SU-DHL-6 (cell line): ENCODE measurements around the gene RBMS1.

Source experiments
- H2AFZ ChIP-seq: fragments of 200-600 bp; sonication (generic); 2 replicates; pipeline ENCODE4 v1.6.1; 2014; ENCODE audit warnings: low read depth, mild to moderate bottlenecking, moderate library complexity, mixed read lengths, antibody characterized with exemption, low read length; ENCODE audit not compliant: severe bottlenecking
- H3F3A ChIP-seq: fragments of 200-600 bp; shearing (Covaris generic); 2 replicates; pipeline ENCODE4 v1.6.0; 2016; ENCODE audit warnings: antibody characterized with exemption, mild to moderate bottlenecking; ENCODE audit not compliant: insufficient read depth
- H3K27ac ChIP-seq: fragments of 200-600 bp; sonication (generic); 2 replicates; pipeline ENCODE4 v1.5.1; 2016; ENCODE audit warnings: low read depth, mild to moderate bottlenecking, low read length, moderate library complexity, mixed read lengths
- H3K27me3 ChIP-seq: fragments of 200-600 bp; sonication (generic), shearing (Covaris generic); 2 replicates; pipeline ENCODE4 v1.6.0; 2014; ENCODE audit warnings: mild to moderate bottlenecking, low read length
- H3K36me3 ChIP-seq: fragments of 200-600 bp; sonication (generic); 2 replicates; pipeline ENCODE4 v1.6.1; 2014; ENCODE audit warnings: mild to moderate bottlenecking, low read length, mixed read lengths
- H3K4me2 ChIP-seq: fragments of 300-600, 200-600 bp; shearing (Covaris generic), sonication (generic); 2 replicates; pipeline ENCODE4 v1.6.0; 2014; ENCODE audit warnings: low read length, low read depth, mild to moderate bottlenecking; ENCODE audit not compliant: poor library complexity, severe bottlenecking
- H3K4me3 ChIP-seq: fragments of 200-600 bp; sonication (generic); 2 replicates; pipeline ENCODE4 v1.5.1; 2014; ENCODE audit warnings: antibody characterized with exemption, low read length, mild to moderate bottlenecking, mixed read lengths; ENCODE audit not compliant: insufficient read depth, poor library complexity, severe bottlenecking
- H3K79me2 ChIP-seq: fragments of 200-600 bp; sonication (generic); 2 replicates; pipeline ENCODE4 v1.6.1; 2014; ENCODE audit warnings: mild to moderate bottlenecking, low read length, moderate library complexity; ENCODE audit not compliant: insufficient read depth
- H3K9ac ChIP-seq: fragments of 200-600 bp; sonication (generic); 2 replicates; pipeline ENCODE4 v1.7.0; 2014; ENCODE audit warnings: mild to moderate bottlenecking, low read length
- H3K9me2 ChIP-seq: fragments of 200-600 bp; sonication (generic); replicated peaks from 2 replicates; pipeline ENCODE4 v1.6.1; 2014; ENCODE audit warnings: low read length; ENCODE audit not compliant: insufficient read depth
- H3K9me3 ChIP-seq: fragments of 200-600 bp; sonication (generic); 2 replicates; pipeline ENCODE4 v1.6.1; 2014; ENCODE audit warnings: low read length, mixed read lengths; ENCODE audit not compliant: insufficient read depth
- H4K20me1 ChIP-seq: fragments of 200-600 bp; sonication (generic); 2 replicates; pipeline ENCODE4 v1.6.1; 2014; ENCODE audit warnings: low read depth, mild to moderate bottlenecking, antibody characterized with exemption, low read length, moderate library complexity, mixed read lengths
- CTCF ChIP-seq: fragments of 200-600 bp; sonication (generic); IDR thresholded peaks from one replicate; pipeline ENCODE4 v1.5.1; 2017; ENCODE audit warnings: antibody characterized with exemption, mild to moderate bottlenecking, low read length, moderate library complexity; ENCODE audit not compliant: insufficient read depth, poor library complexity, severe bottlenecking
- EZH2phosphoT487 ChIP-seq: fragments of 200-600 bp; sonication (generic), shearing (Covaris generic); conservative IDR thresholded peaks from 2 replicates; pipeline ENCODE4 v1.6.1; 2018; ENCODE audit warnings: mild to moderate bottlenecking, antibody characterized with exemption, low read length, moderate library complexity, mixed read lengths

Gene RBMS1

DNA sequence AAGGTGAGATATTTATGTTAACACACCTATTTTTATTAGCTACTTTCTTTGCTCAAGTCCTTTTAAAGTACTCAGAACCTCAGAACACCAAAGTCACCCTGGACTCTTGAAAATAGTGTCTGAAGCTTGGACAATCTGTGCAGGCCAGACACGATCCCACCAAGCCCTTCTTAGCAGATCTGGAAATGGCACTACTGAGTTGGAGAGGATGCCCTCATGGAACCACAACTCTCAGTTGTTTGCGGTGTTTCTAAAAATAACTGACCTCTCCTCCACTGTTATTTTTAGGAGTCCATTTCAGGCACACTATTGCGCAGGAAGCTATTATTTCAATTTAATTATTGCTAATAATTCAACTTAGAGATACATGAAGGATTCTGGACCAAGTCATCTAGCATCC is 190.1 kb downstream of the RBMS1 start:
- Histone ChIP-seq H3K4me3 (no peak overlapping the region), H4K20me1 (no peaks in the 10 kb centered on the region), H3K27ac (no peak overlapping the region)

GRCh38 chr2:160303076-160303475 is 190.5 kb downstream of the RBMS1 start:
- Histone ChIP-seq H3K9ac (no peak overlapping the region), H2AFZ (no peak overlapping the region), H3K9me3 (no peaks in the 10 kb centered on the region), H3K36me3 (no peaks in the 10 kb centered on the region), H3K27ac (no peak overlapping the region), H3K4me2 (no peak overlapping the region), H3K9me2 (no peaks in the 10 kb centered on the region), H3F3A (no peaks in the 10 kb centered on the region), H3K79me2 (no peaks in the 10 kb centered on the region), H3K4me3 (no peak overlapping the region), H3K27me3 (no peaks in the 10 kb centered on the region), H4K20me1 (no peaks in the 10 kb centered on the region)
- TF ChIP-seq CTCF (no peak), EZH2phosphoT487 (no peak)

More for the DNA sequence above, 190.1 kb downstream of the RBMS1 start:
- TF ChIP-seq EZH2phosphoT487: no peak
- no peak for TF ChIP-seq CTCF
- no peaks in the 10 kb centered on the region for H3K9me3 ChIP-seq
- no peaks in the 10 kb centered on the region for H3K79me2 ChIP-seq
- H3K9ac ChIP-seq: no peak overlapping the region
- no peak overlapping the region for H2AFZ ChIP-seq
- no peaks in the 10 kb centered on the region for H3K27me3 ChIP-seq
- no peak overlapping the region for H3K4me2 ChIP-seq
- H3F3A ChIP-seq: no peaks in the 10 kb centered on the region
- no peaks in the 10 kb centered on the region for H3K36me3 ChIP-seq
- no peaks in the 10 kb centered on the region for H3K9me2 ChIP-seq

DNA sequence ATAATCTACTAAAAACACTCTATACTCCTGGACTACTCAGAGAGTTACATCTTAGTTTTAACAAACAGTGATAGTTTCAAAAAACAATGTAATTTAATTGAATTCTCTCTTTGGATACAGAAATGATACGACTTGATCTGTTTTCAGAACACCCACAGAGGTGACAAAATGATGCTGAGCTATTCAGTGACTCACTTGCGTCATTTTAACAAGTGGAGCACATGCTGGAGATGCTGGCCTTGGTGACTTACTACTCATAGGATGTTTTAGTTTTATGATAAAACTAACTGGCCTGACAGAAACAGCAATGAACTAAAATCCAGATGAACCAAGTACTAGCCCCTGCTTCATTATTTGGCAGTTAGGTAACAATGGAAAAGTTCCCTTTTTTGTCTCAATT is 192.2 kb downstream of the RBMS1 start:
- TF ChIP-seq CTCF (no peak), EZH2phosphoT487 (no peak)
- H3K27me3 ChIP-seq: no peaks in the 10 kb centered on the region
- H3K79me2 ChIP-seq: no peaks in the 10 kb centered on the region
- H4K20me1 ChIP-seq: no peaks in the 10 kb centered on the region
- no peak overlapping the region for H3K4me2 ChIP-seq
- no peak overlapping the region for H2AFZ ChIP-seq
- H3F3A ChIP-seq: no peaks in the 10 kb centered on the region
- H3K9me3 ChIP-seq: no peaks in the 10 kb centered on the region
- no peaks in the 10 kb centered on the region for H3K9me2 ChIP-seq
- no peak overlapping the region for H3K9ac ChIP-seq
- no peaks in the 10 kb centered on the region for H3K36me3 ChIP-seq
- H3K4me3 ChIP-seq: no peak overlapping the region
- H3K27ac ChIP-seq: no peak overlapping the region
